Testis (tissue), 3 donors: ENCODE results near the gene ERCC8. TPM values are rescaled to one million over a fixed set of nuclear protein-coding genes. Genes with fewer than 3 reads are reported as not detected.

Source experiments
- DNase-seq: peaks from one replicate; pipeline ENCODE4 v3.0.0-alpha.2; 2019
- H3K27ac ChIP-seq, 2 donors: fragments of 200-600 bp; sonication (generic); one replicate each; pipeline ENCODE4 v1.5.1; 2019
- H3K27me3 ChIP-seq: fragments of 200-600 bp; sonication (generic); one replicate; pipeline ENCODE4 v1.5.1; 2019
- H3K36me3 ChIP-seq: fragments of 200-600 bp; sonication (generic); one replicate; pipeline ENCODE4 v1.5.1; 2017; ENCODE audit warnings: low read depth; ENCODE audit errors: missing control alignments
- H3K4me1 ChIP-seq: fragments of 200-600 bp; sonication (generic); one replicate; pipeline ENCODE4 v1.5.1; 2019
- H3K4me3 ChIP-seq, 2 donors: fragments of 200-600 bp; sonication (generic); one replicate each; pipeline ENCODE4 v1.5.1; 2017 to 2019
- H3K9me3 ChIP-seq: fragments of 200-600 bp; sonication (generic); one replicate; pipeline ENCODE4 v1.5.1; 2017
- CTCF ChIP-seq, 3 experiments: fragments of 450-650 bp in 2 of 3; fragments of 200-600 bp in 1 of 3; sonication (generic) in 1 of 3; IDR thresholded peaks; one replicate each; pipeline ENCODE4 v1.5.1; 2016 to 2019; ENCODE audit warnings: antibody characterized with exemption in 3 of 3, mild to moderate bottlenecking in 2 of 3, moderate library complexity in 1 of 3
- POLR2A ChIP-seq: fragments of 450-650 bp; IDR thresholded peaks from one replicate; pipeline ENCODE4 v1.6.1; 2017; ENCODE audit warnings: antibody characterized with exemption, mild to moderate bottlenecking, moderate library complexity
- WGBS, 2 donors: methylation state at CpG; one replicate each; pipeline ENCODE4 v1.1.5; 2018; 5-methylcytosine and 5-hydroxymethylcytosine counted together
- intact Hi-C: fragments of 100-400 bp; cut with DNase I; formaldehyde crosslinking; loops from one replicate; pipeline ENCODE4 v1.15.1; 2023; ENCODE audit warnings: low total_unique reads
- polyA plus RNA-seq: library from polyadenylated mRNA; stranded (reverse); fragments of 350-450 nt; fragmentation: Illumina TruSeq; extraction: RNeasy Lipid Tissue Mini Kit (QIAGEN cat#74804); gene quantifications from one replicate; pipeline ENCODE4 v1.2.3, GENCODE V29; 2014; ENCODE audit warnings: low read depth, low replicate concordance; ENCODE audit not compliant: insufficient read depth
- total RNA-seq, 2 donors: library from RNA; depleted of rRNA; stranded (reverse); fragments of >200 nt; gene quantifications; one replicate each; pipeline ENCODE4 v1.2.3, GENCODE V29; 2016

ERCC8 gene
- total and polyA plus RNA-seq, 3 donors from 2014 or later = 16.0 to 18.5 (median 16.4) TPM

GRCh38 chr5:60972231-60972630, 27.4 kb upstream of the ERCC8 start:
- Histone ChIP-seq H3K4me1 (no peaks in the 10 kb centered on the region), H3K27ac (no peak overlapping the region), H3K36me3 (no peaks in the 10 kb centered on the region), H3K27me3 (no peaks in the 10 kb centered on the region), H3K9me3 (no peaks in the 10 kb centered on the region), H3K4me3 (no peak overlapping the region)
- no peak for DNase-seq
- intact Hi-C loops = no loop called here
- WGBS, 2 donors = 92 to 94% methylated on average over 3 of the region's 3 CpGs
- TF ChIP-seq CTCF (IDR thresholded peaks at IDR 0.05) (no peak), POLR2A (no peak)

- intact Hi-C loops = no loop called here
- Histone ChIP-seq H3K4me3 (no peak overlapping the region), H3K27ac (no peak overlapping the region), H3K4me1 (no peaks in the 10 kb centered on the region), H3K9me3 (no peaks in the 10 kb centered on the region), H3K27me3 (no peaks in the 10 kb centered on the region), H3K36me3 (no peaks in the 10 kb centered on the region)
- 94 to 96% methylated on average over 2 of the region's 2 CpGs for WGBS, 2 donors
- DNase-seq = no peak
- TF ChIP-seq POLR2A (no peak), CTCF (IDR thresholded peaks at IDR 0.05) (no peak)
These were observed 16.8 kb upstream of the ERCC8 start for GRCh38 chr5:60961685-60962084.

- H3K4me3 ChIP-seq = no peak overlapping the region
- no peak for TF ChIP-seq POLR2A
- peak in 2 of 3 experiments; percentile 34 to 37 for TF ChIP-seq CTCF (IDR thresholded peaks at IDR 0.05)
- no peak overlapping the region for H3K27ac ChIP-seq
- H3K36me3 ChIP-seq = no peaks in the 10 kb centered on the region
- WGBS, 2 donors = 48 to 59% methylated on average over 2 of the region's 2 CpGs
- H3K9me3 ChIP-seq = no peaks in the 10 kb centered on the region
- intact Hi-C loops = no loop called here
- H3K4me1 ChIP-seq = no peaks in the 10 kb centered on the region
- no peaks in the 10 kb centered on the region for H3K27me3 ChIP-seq
- no peak for DNase-seq
These were observed 15.7 kb upstream of the ERCC8 start for GRCh38 chr5:60960591-60960990.

- Histone ChIP-seq H3K36me3 (no peaks in the 10 kb centered on the region), H3K27me3 (no peaks in the 10 kb centered on the region), H3K27ac (no peak overlapping the region), H3K4me3 (no peak overlapping the region), H3K9me3 (no peaks in the 10 kb centered on the region), H3K4me1 (no peaks in the 10 kb centered on the region)
- intact Hi-C loops = no loop called here
- TF ChIP-seq CTCF (IDR thresholded peaks at IDR 0.05) (no peak), POLR2A (no peak)
- DNase-seq = no peak
These were observed 14.3 kb upstream of the ERCC8 start for GRCh38 chr5:60959156-60959555.

GRCh38 chr5:60958712-60959111, 13.8 kb upstream of the ERCC8 start:
- Histone ChIP-seq H3K36me3 (no peaks in the 10 kb centered on the region), H3K27me3 (no peaks in the 10 kb centered on the region), H3K4me1 (no peaks in the 10 kb centered on the region), H3K4me3 (no peak overlapping the region), H3K9me3 (no peaks in the 10 kb centered on the region), H3K27ac (no peak overlapping the region)
- TF ChIP-seq POLR2A = no peak
- TF ChIP-seq CTCF (IDR thresholded peaks at IDR 0.05) = no peak
- DNase-seq = no peak
- 95 to 96% methylated on average over 2 of the region's 2 CpGs for WGBS, 2 donors
- intact Hi-C loops = no loop called here
